PC-3 (cell line): ENCODE data around the gene SMPD4. TPM values are rescaled to one million over a fixed set of nuclear protein-coding genes. Genes with fewer than 3 reads are reported as not detected.
"Not testable (repeated sequence)": the region's sequence is repeated elsewhere in the genome, so short reads cannot be mapped to it uniquely, and the experiment has no call there.

Experiments used
- ATAC-seq: fragments of 200-7000 bp; cut with Tn5 transposase; 2 replicates; pipeline ENCODE4 v1.9.1; 2020; ENCODE audit warnings: mild to moderate bottlenecking, moderate library complexity
- BruUV-seq: library from RNA; stranded (reverse); fragments of 400-500 nt; replicated peaks from 2 replicates; lab custom pipeline; 2021; lab: Mats Ljungman, UMichigan
- CTCF ChIA-PET: fragments of 300-600 bp; sonication (Branson Sonifier 250); formaldehyde crosslinking; loops from one replicate; lab custom pipeline; 2022; ENCODE audit warnings: antibody characterized with exemption; lab: Charles Lee
- POLR2A ChIA-PET: fragments of 300-600 bp; sonication (Branson Sonifier 250); formaldehyde crosslinking; loops from one replicate; lab custom pipeline; 2022; ENCODE audit warnings: antibody characterized with exemption; ENCODE audit not compliant: unreplicated experiment; lab: Charles Lee
- DNase-seq: peaks from one replicate; pipeline ENCODE4 v3.0.0-alpha.2; 2015
- H2AFZ ChIP-seq: fragments of 300-600 bp; sonication (generic); 2 replicates; pipeline ENCODE4 v1.6.0; 2016; ENCODE audit warnings: antibody characterized with exemption, low read length
- H3F3A ChIP-seq: fragments of 300-600 bp; sonication (generic); one replicate; pipeline ENCODE4 v1.6.0; 2017; ENCODE audit warnings: antibody characterized with exemption, low read length, control low read depth, mild to moderate bottlenecking; ENCODE audit not compliant: unreplicated experiment
- H3K27ac ChIP-seq: fragments of 300-600 bp; sonication (generic); 2 replicates; pipeline ENCODE4 v1.5.1; 2016; ENCODE audit warnings: mild to moderate bottlenecking, low read length
- H3K27me3 ChIP-seq: fragments of 300-600 bp; sonication (generic); 2 replicates; pipeline ENCODE4 v1.6.1; 2016; ENCODE audit warnings: low read length, mixed read lengths
- H3K36me3 ChIP-seq: fragments of 300-600 bp; sonication (generic); 2 replicates; pipeline ENCODE4 v1.6.1; 2016; ENCODE audit warnings: low read depth, mixed run types, low read length, mixed read lengths
- H3K4me1 ChIP-seq: fragments of 300-600 bp; sonication (generic); 2 replicates; pipeline ENCODE4 v1.5.1; 2016; ENCODE audit warnings: low read length; ENCODE audit not compliant: insufficient read depth
- H3K4me2 ChIP-seq: fragments of 300-600 bp; sonication (generic); 2 replicates; pipeline ENCODE4 v1.6.0; 2016; ENCODE audit warnings: low read length
- H3K4me3 ChIP-seq: fragments of 300-600 bp; sonication (generic); 2 replicates; pipeline ENCODE4 v1.5.1; 2016; ENCODE audit warnings: mild to moderate bottlenecking, low read length, mixed read lengths
- H3K79me2 ChIP-seq: fragments of 300-600 bp; sonication (generic); 2 replicates; pipeline ENCODE4 v1.6.1; 2017; ENCODE audit warnings: low read length, mixed read lengths
- H3K9ac ChIP-seq: fragments of 300-600 bp; sonication (generic); 2 replicates; pipeline ENCODE4 v1.6.0; 2016; ENCODE audit warnings: mild to moderate bottlenecking, low read length
- H3K9me2 ChIP-seq: fragments of 300-600 bp; sonication (generic); replicated peaks from 2 replicates; pipeline ENCODE4 v1.6.1; 2016; ENCODE audit warnings: mixed run types, low read length, mixed read lengths
- H3K9me3 ChIP-seq: fragments of 300-600 bp; sonication (generic); 2 replicates; pipeline ENCODE4 v1.6.1; 2016; ENCODE audit warnings: low read length, mixed read lengths
- H4K20me1 ChIP-seq: fragments of 300-600 bp; sonication (generic); 2 replicates; pipeline ENCODE4 v1.6.1; 2016; ENCODE audit warnings: low read length, mixed read lengths
- CTCF ChIP-seq: fragments of 300-600 bp; sonication (generic); conservative IDR thresholded peaks from 2 replicates; pipeline ENCODE4 v1.5.1; 2017; ENCODE audit warnings: antibody characterized with exemption, low read depth, mild to moderate bottlenecking, low read length
- EZH2 ChIP-seq: fragments of 300-600 bp; sonication (generic); IDR thresholded peaks from one replicate; pipeline ENCODE4 v1.6.1; 2017; ENCODE audit warnings: antibody characterized with exemption, mild to moderate bottlenecking, low read length; ENCODE audit not compliant: unreplicated experiment
- EZH2phosphoT487 ChIP-seq: fragments of 300-600 bp; sonication (generic); IDR thresholded peaks from 2 replicates; pipeline ENCODE4 v1.6.1; 2018; ENCODE audit warnings: mild to moderate bottlenecking, antibody characterized with exemption, low read length, borderline replicate concordance
- intact Hi-C: fragments of 100-400 bp; cut with micrococcal nuclease; formaldehyde crosslinking; loops from 2 replicates; pipeline ENCODE4 v1.9.0; 2023
- total RNA-seq: library from RNA; depleted of rRNA; stranded (reverse); fragments of >200 nt; gene quantifications from 2 replicates; pipeline ENCODE4 v1.2.3, GENCODE V29; 2014

Gene SMPD4
- total RNA-seq, 1 experiment from 2014 or later = 64.4 TPM

- H3K79me2 ChIP-seq = no peaks in the 10 kb centered on the region
- no peak for DNase-seq
- no peak for ATAC-seq
- H3K27me3 ChIP-seq = no peaks in the 10 kb centered on the region
- H3K4me3 ChIP-seq = no peak overlapping the region
- no peak overlapping the region for H2AFZ ChIP-seq
- H4K20me1 ChIP-seq = no peaks in the 10 kb centered on the region
- H3K27ac ChIP-seq = no peak overlapping the region
- no peaks in the 10 kb centered on the region for H3K4me1 ChIP-seq
- no peaks in the 10 kb centered on the region for H3K36me3 ChIP-seq
- no peaks in the 10 kb centered on the region for H3F3A ChIP-seq
- intact Hi-C loops = no loop called here
- ChIA-PET POLR2A (no interaction called here), CTCF (interaction anchor here (0.6 kb wide), 1 partner anchor 216 kb away, joined by 6 read pairs; no protein-coding TSS in a partner anchor)
- no peak overlapping the region for H3K9ac ChIP-seq
- H3K9me3 ChIP-seq = no peaks in the 10 kb centered on the region
- BruUV-seq = no TSS peak
- no peaks in the 10 kb centered on the region for H3K9me2 ChIP-seq
- H3K4me2 ChIP-seq = no peak overlapping the region
- TF ChIP-seq CTCF (no peak), EZH2phosphoT487 (no peak), EZH2 (no peak)
Measured at GRCh38 chr2:130150181-130151144, 30.9 kb downstream of the SMPD4 start.

GRCh38 chr2:130148515-130148914 lies 32.9 kb downstream of the SMPD4 start:
- H3K4me1 ChIP-seq, H3K79me2 ChIP-seq, ATAC-seq, H3K4me2 ChIP-seq, H3K9me3 ChIP-seq, BruUV-seq, intact Hi-C loops, H3K36me3 ChIP-seq, H3K27ac ChIP-seq, H2AFZ ChIP-seq, H3F3A ChIP-seq, H3K27me3 ChIP-seq, H3K4me3 ChIP-seq, H4K20me1 ChIP-seq, H3K9ac ChIP-seq, H3K9me2 ChIP-seq, DNase-seq, CTCF ChIA-PET, POLR2A ChIA-PET: not testable (repeated sequence)

GRCh38 chr2:130145006-130145414 lies 36.4 kb downstream of the SMPD4 start, which contains the start of gene CCDC74B:
CCDC74B (minus strand) TSS chr2:130145112; CDS start chr2:130144996, 116 bp downstream.
- POLR2A ChIA-PET, H3K36me3 ChIP-seq, H3K4me1 ChIP-seq, H3K27ac ChIP-seq, H3K79me2 ChIP-seq, H3K9ac ChIP-seq, BruUV-seq, H3K9me2 ChIP-seq, H3F3A ChIP-seq, intact Hi-C loops, H3K27me3 ChIP-seq, CTCF ChIA-PET, H3K9me3 ChIP-seq, H4K20me1 ChIP-seq: not testable (repeated sequence)
- H2AFZ ChIP-seq = peak within 1 kb of the TSS; percentile 85
- H3K4me2 ChIP-seq = peak within 1 kb of the TSS; percentile 78
- peak within 1 kb of the TSS; percentile 62 for H3K4me3 ChIP-seq
- peak; percentile 80 for ATAC-seq
- DNase-seq = peak; percentile 43

- H3K9me3 ChIP-seq, H3K9ac ChIP-seq, H3K4me3 ChIP-seq, CTCF ChIA-PET, H3F3A ChIP-seq, H3K27me3 ChIP-seq, H3K4me1 ChIP-seq, DNase-seq, H3K27ac ChIP-seq, POLR2A ChIA-PET, H3K79me2 ChIP-seq, H4K20me1 ChIP-seq, H3K36me3 ChIP-seq, BruUV-seq, ATAC-seq, H3K9me2 ChIP-seq, intact Hi-C loops, H2AFZ ChIP-seq, H3K4me2 ChIP-seq: not testable (repeated sequence)
Measured at GRCh38 chr2:130143266-130144039, 37.9 kb downstream of the SMPD4 start.

- H3K9ac ChIP-seq, H3K9me2 ChIP-seq, H3K4me2 ChIP-seq, H3K79me2 ChIP-seq, H3K27me3 ChIP-seq, H3K36me3 ChIP-seq, H3F3A ChIP-seq, POLR2A ChIA-PET, BruUV-seq, H2AFZ ChIP-seq, DNase-seq, CTCF ChIA-PET, H3K4me3 ChIP-seq, H4K20me1 ChIP-seq, H3K27ac ChIP-seq, H3K9me3 ChIP-seq, intact Hi-C loops, ATAC-seq, H3K4me1 ChIP-seq: not testable (repeated sequence)
Measured at GRCh38 chr2:130142396-130143265, 38.8 kb downstream of the SMPD4 start.
